ENCODE results near the gene ADAP1.

Gene ADAP1

DNA sequence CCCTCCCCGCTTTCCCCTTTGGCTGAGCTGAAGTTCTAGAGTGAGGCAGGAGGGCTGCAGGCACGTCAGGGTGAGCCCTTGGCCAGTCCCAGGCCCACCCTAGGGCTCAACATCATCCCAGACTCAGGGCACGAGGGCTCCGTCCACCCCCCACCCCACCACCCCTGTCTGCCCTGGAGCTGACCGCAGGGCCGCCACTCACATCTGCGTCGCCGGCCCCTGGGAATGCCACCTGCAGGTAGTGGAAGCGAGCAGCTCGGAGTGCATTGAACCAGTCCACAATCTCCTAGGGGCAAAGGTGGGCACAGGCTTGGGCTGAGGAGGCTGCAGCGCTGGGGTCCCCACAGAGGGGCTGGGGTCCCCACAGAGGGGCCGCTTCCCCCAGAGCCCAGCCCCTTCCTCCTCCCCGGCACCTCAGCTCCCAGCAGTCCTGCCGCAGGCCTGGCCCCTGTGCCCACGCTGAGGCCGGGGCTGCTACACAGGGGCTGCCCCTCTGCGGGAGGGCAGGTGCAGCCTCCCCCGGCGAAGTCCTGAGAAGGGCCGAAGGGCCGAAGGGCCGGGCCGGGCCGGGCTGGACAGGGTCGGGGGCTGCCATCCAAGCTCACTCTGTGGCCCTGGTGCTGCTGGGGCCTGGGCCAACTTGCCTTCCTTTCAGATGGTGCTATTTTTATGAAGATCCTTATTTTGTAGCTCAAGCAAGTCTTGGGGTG, 54.0 kb downstream of the ADAP1 start:
- no peak overlapping the region for H4K12ac ChIP-seq (ENCODE audit: low read depth, low read length)
- peaks cover 0 to 3% of the 10 kb centered on the region in 2 experiments for H3K4me1 ChIP-seq (ENCODE audit: control insufficient read depth in 1 of 2, insufficient read depth in 2 of 2, low read length in 2 of 2)
- H3K18ac ChIP-seq (ENCODE audit: low read length), result no peak overlapping the region
- H2BK12ac ChIP-seq (ENCODE audit: low read length), result no peak overlapping the region
- H3K14ac ChIP-seq (ENCODE audit: low read length), result no peak overlapping the region
- no peak overlapping the region for H2BK5ac ChIP-seq (ENCODE audit: low read depth, low read length, poor library complexity)
- no peak overlapping the region for H3K9ac ChIP-seq (ENCODE audit: low read length)
- H3K27ac ChIP-seq (ENCODE audit: low read depth, low read length), result no peak overlapping the region
- no peaks in the 10 kb centered on the region for H3K79me2 ChIP-seq (ENCODE audit: control insufficient read depth, insufficient read depth, low read length, poor library complexity)
- H3K23ac ChIP-seq (ENCODE audit: low read length), result no peak overlapping the region
- peaks cover 3% of the 10 kb centered on the region for H3K27me3 ChIP-seq (ENCODE audit: insufficient read depth, low read length)
- H2BK120ac ChIP-seq (ENCODE audit: insufficient read depth, low read length, poor library complexity), result no peak overlapping the region
- no peak overlapping the region for H3K4ac ChIP-seq (ENCODE audit: low read depth, low read length)
- no peaks in the 10 kb centered on the region for H3K79me1 ChIP-seq (ENCODE audit: low read length)
- no peak overlapping the region for H4K8ac ChIP-seq (ENCODE audit: low read depth, low read length)
- no peak overlapping the region for H3K4me3 ChIP-seq (ENCODE audit: low read depth, low read length)
- no peak overlapping the region for H2AFZ ChIP-seq (ENCODE audit: insufficient read depth, low read length, poor library complexity)
- H3K4me2 ChIP-seq (ENCODE audit: low read length), result no peak overlapping the region
- H4K91ac ChIP-seq (ENCODE audit: low read depth, low read length), result no peak overlapping the region
- DNase-seq, result no peak
- peaks cover 2% of the 10 kb centered on the region for H3K9me3 ChIP-seq (ENCODE audit: insufficient read depth, low read depth, low read length)
- no CpG with 5 or more reads among the region's 26 CpGs for WGBS (ENCODE audit: extremely low coverage, insufficient coverage, insufficient read length)
- H3K36me3 ChIP-seq (ENCODE audit: control insufficient read depth in 1 of 2, insufficient read depth in 2 of 2, low read length in 2 of 2), result peaks cover 25 to 27% of the 10 kb centered on the region in 2 experiments
- H2AK5ac ChIP-seq (ENCODE audit: low read length), result no peak overlapping the region

DNA sequence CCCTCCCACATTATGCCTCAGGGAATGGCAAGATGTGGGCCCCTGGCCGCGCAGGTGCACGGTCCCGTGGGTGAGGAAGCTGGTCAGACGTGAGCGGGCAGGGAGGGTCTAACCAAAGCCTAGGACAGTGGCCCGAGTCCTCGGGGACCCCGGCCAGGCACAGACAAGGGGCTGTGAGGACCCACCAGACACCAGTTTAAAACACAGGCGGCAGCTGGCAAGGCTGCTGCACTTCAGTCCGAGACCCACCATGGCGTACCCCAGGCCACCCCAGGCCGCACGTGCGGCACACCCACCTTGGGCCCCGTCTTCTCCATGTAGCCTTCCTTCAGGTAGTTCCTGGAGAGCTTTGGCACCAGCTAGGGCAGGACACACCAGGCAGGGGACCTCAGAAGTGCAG, 54.7 kb downstream of the ADAP1 start:
- Histone ChIP-seq H2BK5ac (ENCODE audit: low read depth, low read length, poor library complexity) (no peak overlapping the region), H4K91ac (ENCODE audit: low read depth, low read length) (no peak overlapping the region), H3K36me3 (ENCODE audit: control insufficient read depth in 1 of 2, insufficient read depth in 2 of 2, low read length in 2 of 2) (peaks cover 31 to 34% of the 10 kb centered on the region in 2 experiments), H2BK120ac (ENCODE audit: insufficient read depth, low read length, poor library complexity) (no peak overlapping the region), H3K9ac (ENCODE audit: low read length) (no peak overlapping the region), H3K23ac (ENCODE audit: low read length) (no peak overlapping the region), H2AFZ (ENCODE audit: insufficient read depth, low read length, poor library complexity) (no peak overlapping the region), H3K4me3 (ENCODE audit: low read depth, low read length) (no peak overlapping the region), H4K8ac (ENCODE audit: low read depth, low read length) (no peak overlapping the region), H3K27ac (ENCODE audit: low read depth, low read length) (no peak overlapping the region), H3K4me2 (ENCODE audit: low read length) (no peak overlapping the region), H3K4me1 (ENCODE audit: control insufficient read depth in 1 of 2, insufficient read depth in 2 of 2, low read length in 2 of 2) (peaks cover 0 to 3% of the 10 kb centered on the region in 2 experiments), H3K27me3 (ENCODE audit: insufficient read depth, low read length) (no peaks in the 10 kb centered on the region), H4K12ac (ENCODE audit: low read depth, low read length) (no peak overlapping the region), H3K79me2 (ENCODE audit: control insufficient read depth, insufficient read depth, low read length, poor library complexity) (no peaks in the 10 kb centered on the region), H3K9me3 (ENCODE audit: insufficient read depth, low read depth, low read length) (peaks cover 2% of the 10 kb centered on the region), H3K18ac (ENCODE audit: low read length) (no peak overlapping the region), H3K14ac (ENCODE audit: low read length) (no peak overlapping the region), H2BK12ac (ENCODE audit: low read length) (no peak overlapping the region), H3K4ac (ENCODE audit: low read depth, low read length) (no peak overlapping the region), H2AK5ac (ENCODE audit: low read length) (no peak overlapping the region), H3K79me1 (ENCODE audit: low read length) (no peaks in the 10 kb centered on the region)
- WGBS (ENCODE audit: extremely low coverage, insufficient coverage, insufficient read length), result no CpG with 5 or more reads among the region's 16 CpGs
- no peak for DNase-seq

- Histone ChIP-seq H3K23ac (ENCODE audit: low read length) (no peak overlapping the region), H3K18ac (ENCODE audit: low read length) (no peak overlapping the region), H3K4ac (ENCODE audit: low read depth, low read length) (no peak overlapping the region), H3K79me2 (ENCODE audit: control insufficient read depth, insufficient read depth, low read length, poor library complexity) (no peaks in the 10 kb centered on the region), H4K91ac (ENCODE audit: low read depth, low read length) (no peak overlapping the region), H3K4me2 (ENCODE audit: low read length) (no peak overlapping the region), H3K4me1 (ENCODE audit: control insufficient read depth in 1 of 2, insufficient read depth in 2 of 2, low read length in 2 of 2) (peaks cover 0 to 3% of the 10 kb centered on the region in 2 experiments), H2BK5ac (ENCODE audit: low read depth, low read length, poor library complexity) (no peak overlapping the region), H3K36me3 (ENCODE audit: control insufficient read depth in 1 of 2, insufficient read depth in 2 of 2, low read length in 2 of 2) (peaks cover 39 to 42% of the 10 kb centered on the region in 2 experiments), H3K79me1 (ENCODE audit: low read length) (no peaks in the 10 kb centered on the region), H4K12ac (ENCODE audit: low read depth, low read length) (no peak overlapping the region), H3K14ac (ENCODE audit: low read length) (no peak overlapping the region), H2BK12ac (ENCODE audit: low read length) (no peak overlapping the region), H2AK5ac (ENCODE audit: low read length) (no peak overlapping the region), H3K9me3 (ENCODE audit: insufficient read depth, low read depth, low read length) (no peaks in the 10 kb centered on the region), H2AFZ (ENCODE audit: insufficient read depth, low read length, poor library complexity) (no peak overlapping the region), H3K27ac (ENCODE audit: low read depth, low read length) (no peak overlapping the region), H3K4me3 (ENCODE audit: low read depth, low read length) (no peak overlapping the region), H2BK120ac (ENCODE audit: insufficient read depth, low read length, poor library complexity) (no peak overlapping the region), H3K27me3 (ENCODE audit: insufficient read depth, low read length) (no peaks in the 10 kb centered on the region), H4K8ac (ENCODE audit: low read depth, low read length) (no peak overlapping the region), H3K9ac (ENCODE audit: low read length) (no peak overlapping the region)
- no CpG with 5 or more reads among the region's 54 CpGs for WGBS (ENCODE audit: extremely low coverage, insufficient coverage, insufficient read length)
- peak in 1 of 2 donors; percentile 41 for DNase-seq
Measured at GRCh38 chr7:898855-899681, 55.4 kb downstream of the ADAP1 start.

- no peak overlapping the region for H3K18ac ChIP-seq (ENCODE audit: low read length)
- no peak overlapping the region for H3K4ac ChIP-seq (ENCODE audit: low read depth, low read length)
- no peak overlapping the region for H4K8ac ChIP-seq (ENCODE audit: low read depth, low read length)
- no peak overlapping the region for H3K4me3 ChIP-seq (ENCODE audit: low read depth, low read length)
- no peaks in the 10 kb centered on the region for H3K79me2 ChIP-seq (ENCODE audit: control insufficient read depth, insufficient read depth, low read length, poor library complexity)
- no peak overlapping the region for H4K91ac ChIP-seq (ENCODE audit: low read depth, low read length)
- H3K9me3 ChIP-seq (ENCODE audit: insufficient read depth, low read depth, low read length), result no peaks in the 10 kb centered on the region
- no peak overlapping the region for H2AK5ac ChIP-seq (ENCODE audit: low read length)
- no peaks in the 10 kb centered on the region for H3K27me3 ChIP-seq (ENCODE audit: insufficient read depth, low read length)
- peaks cover 0 to 3% of the 10 kb centered on the region in 2 experiments for H3K4me1 ChIP-seq (ENCODE audit: control insufficient read depth in 1 of 2, insufficient read depth in 2 of 2, low read length in 2 of 2)
- H2BK12ac ChIP-seq (ENCODE audit: low read length), result no peak overlapping the region
- H3K4me2 ChIP-seq (ENCODE audit: low read length), result no peak overlapping the region
- no peak overlapping the region for H3K23ac ChIP-seq (ENCODE audit: low read length)
- H3K27ac ChIP-seq (ENCODE audit: low read depth, low read length), result no peak overlapping the region
- no CpG with 5 or more reads among the region's 18 CpGs for WGBS (ENCODE audit: extremely low coverage, insufficient coverage, insufficient read length)
- H3K79me1 ChIP-seq (ENCODE audit: low read length), result no peaks in the 10 kb centered on the region
- H3K9ac ChIP-seq (ENCODE audit: low read length), result no peak overlapping the region
- no peak overlapping the region for H3K14ac ChIP-seq (ENCODE audit: low read length)
- H3K36me3 ChIP-seq (ENCODE audit: control insufficient read depth in 1 of 2, insufficient read depth in 2 of 2, low read length in 2 of 2), result peaks cover 45 to 48% of the 10 kb centered on the region in 2 experiments
- no peak overlapping the region for H2BK5ac ChIP-seq (ENCODE audit: low read depth, low read length, poor library complexity)
- no peak for DNase-seq
- H2BK120ac ChIP-seq (ENCODE audit: insufficient read depth, low read length, poor library complexity), result no peak overlapping the region
- no peak overlapping the region for H2AFZ ChIP-seq (ENCODE audit: insufficient read depth, low read length, poor library complexity)
- no peak overlapping the region for H4K12ac ChIP-seq (ENCODE audit: low read depth, low read length)
Measured at GRCh38 chr7:898460-898854, 56.0 kb downstream of the ADAP1 start.
